ENCODE data around the gene RGS7. TPM values are rescaled to one million over a fixed set of nuclear protein-coding genes. Genes with fewer than 3 reads are reported as not detected.

RGS7 gene
- polyA plus RNA-seq, 1 donor from 2014 or later, result 24.2 TPM

DNA sequence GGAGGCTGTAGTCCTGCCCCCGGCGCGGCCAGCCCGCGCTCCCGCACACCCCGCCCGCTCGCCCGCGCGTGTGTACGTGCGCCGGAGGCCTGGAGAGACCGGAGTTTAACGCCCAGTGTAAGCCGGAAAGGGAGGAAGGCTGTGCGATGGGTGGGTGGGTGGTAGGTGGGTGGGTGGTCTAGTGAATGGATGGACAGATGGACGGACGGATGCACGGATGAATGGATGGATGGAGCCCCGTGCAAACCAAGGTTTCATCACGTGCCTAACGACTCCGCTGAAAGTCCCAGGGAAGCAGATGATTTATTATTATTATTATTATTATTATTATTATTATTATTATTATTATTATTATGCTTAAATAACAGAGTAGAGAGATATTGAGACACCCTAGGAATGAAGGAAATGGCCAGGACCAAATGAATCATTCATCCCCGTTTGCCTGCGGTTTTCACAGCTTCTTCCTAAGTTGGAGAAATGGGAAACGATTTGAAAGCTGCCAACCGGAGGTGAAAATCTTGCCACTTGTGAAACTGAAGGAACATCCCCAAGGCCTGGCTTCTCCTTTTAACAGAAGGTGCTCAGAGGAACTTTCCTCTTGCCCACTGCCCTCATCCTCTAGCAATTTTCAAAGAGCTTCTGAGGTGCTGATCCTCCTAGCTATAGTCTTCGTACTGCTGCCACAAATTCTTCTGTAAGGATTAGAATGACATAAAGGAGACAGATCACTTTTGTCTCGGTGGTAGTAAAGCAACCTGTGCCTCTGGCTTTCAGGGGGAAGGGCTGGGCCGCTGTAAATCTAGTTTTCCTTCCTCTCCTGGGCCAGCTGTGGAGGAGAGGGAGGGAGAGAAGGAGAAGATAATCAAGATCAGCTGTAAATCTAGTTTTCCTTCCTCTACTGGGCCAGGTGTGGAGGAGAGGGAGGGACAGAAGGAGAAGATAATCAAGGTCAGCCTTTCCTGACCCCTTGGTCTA, 648 bp upstream of the RGS7 start:
- Histone ChIP-seq H3K4me3 (ENCODE audit: low read length) (peak overlapping the region; percentile 82), H3K27me3 (ENCODE audit: insufficient read depth, low read depth, low read length) (peaks cover 9% of the 10 kb centered on the region), H3K36me3 (ENCODE audit: insufficient read depth, low read length) (no peaks in the 10 kb centered on the region), H3F3A (ENCODE audit: insufficient read depth, low read length, poor library complexity, severe bottlenecking) (no peaks in the 10 kb centered on the region), H3K27ac (ENCODE audit: low read length) (no peak overlapping the region), H2AFZ (ENCODE audit: low read depth, low read length) (no peak overlapping the region), H3K79me2 (replicated peaks; ENCODE audit: insufficient read depth, low read length) (peaks cover 7% of the 10 kb centered on the region), H3K9ac (ENCODE audit: low read length) (peak overlapping the region; percentile 71), H3K9me3 (ENCODE audit: low read length) (no peaks in the 10 kb centered on the region), H3K9me2 (ENCODE audit: insufficient read depth, low read length) (no peaks in the 10 kb centered on the region), H4K20me1 (ENCODE audit: insufficient read depth) (no peaks in the 10 kb centered on the region), H3K4me2 (ENCODE audit: low read length) (no peak overlapping the region)
- TF ChIP-seq, protein P1, sequence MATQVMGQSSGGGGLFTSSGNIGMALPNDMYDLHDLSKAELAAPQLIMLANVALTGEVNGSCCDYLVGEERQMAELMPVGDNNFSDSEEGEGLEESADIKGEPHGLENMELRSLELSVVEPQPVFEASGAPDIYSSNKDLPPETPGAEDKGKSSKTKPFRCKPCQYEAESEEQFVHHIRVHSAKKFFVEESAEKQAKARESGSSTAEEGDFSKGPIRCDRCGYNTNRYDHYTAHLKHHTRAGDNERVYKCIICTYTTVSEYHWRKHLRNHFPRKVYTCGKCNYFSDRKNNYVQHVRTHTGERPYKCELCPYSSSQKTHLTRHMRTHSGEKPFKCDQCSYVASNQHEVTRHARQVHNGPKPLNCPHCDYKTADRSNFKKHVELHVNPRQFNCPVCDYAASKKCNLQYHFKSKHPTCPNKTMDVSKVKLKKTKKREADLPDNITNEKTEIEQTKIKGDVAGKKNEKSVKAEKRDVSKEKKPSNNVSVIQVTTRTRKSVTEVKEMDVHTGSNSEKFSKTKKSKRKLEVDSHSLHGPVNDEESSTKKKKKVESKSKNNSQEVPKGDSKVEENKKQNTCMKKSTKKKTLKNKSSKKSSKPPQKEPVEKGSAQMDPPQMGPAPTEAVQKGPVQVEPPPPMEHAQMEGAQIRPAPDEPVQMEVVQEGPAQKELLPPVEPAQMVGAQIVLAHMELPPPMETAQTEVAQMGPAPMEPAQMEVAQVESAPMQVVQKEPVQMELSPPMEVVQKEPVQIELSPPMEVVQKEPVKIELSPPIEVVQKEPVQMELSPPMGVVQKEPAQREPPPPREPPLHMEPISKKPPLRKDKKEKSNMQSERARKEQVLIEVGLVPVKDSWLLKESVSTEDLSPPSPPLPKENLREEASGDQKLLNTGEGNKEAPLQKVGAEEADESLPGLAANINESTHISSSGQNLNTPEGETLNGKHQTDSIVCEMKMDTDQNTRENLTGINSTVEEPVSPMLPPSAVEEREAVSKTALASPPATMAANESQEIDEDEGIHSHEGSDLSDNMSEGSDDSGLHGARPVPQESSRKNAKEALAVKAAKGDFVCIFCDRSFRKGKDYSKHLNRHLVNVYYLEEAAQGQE (IDR thresholded peaks at IDR 0.05; ENCODE audit: borderline replicate concordance), result no peak
- TF ChIP-seq RAD21 (conservative IDR thresholded peaks at IDR 0.05), result peak; percentile 6
- TF ChIP-seq, protein P2, sequence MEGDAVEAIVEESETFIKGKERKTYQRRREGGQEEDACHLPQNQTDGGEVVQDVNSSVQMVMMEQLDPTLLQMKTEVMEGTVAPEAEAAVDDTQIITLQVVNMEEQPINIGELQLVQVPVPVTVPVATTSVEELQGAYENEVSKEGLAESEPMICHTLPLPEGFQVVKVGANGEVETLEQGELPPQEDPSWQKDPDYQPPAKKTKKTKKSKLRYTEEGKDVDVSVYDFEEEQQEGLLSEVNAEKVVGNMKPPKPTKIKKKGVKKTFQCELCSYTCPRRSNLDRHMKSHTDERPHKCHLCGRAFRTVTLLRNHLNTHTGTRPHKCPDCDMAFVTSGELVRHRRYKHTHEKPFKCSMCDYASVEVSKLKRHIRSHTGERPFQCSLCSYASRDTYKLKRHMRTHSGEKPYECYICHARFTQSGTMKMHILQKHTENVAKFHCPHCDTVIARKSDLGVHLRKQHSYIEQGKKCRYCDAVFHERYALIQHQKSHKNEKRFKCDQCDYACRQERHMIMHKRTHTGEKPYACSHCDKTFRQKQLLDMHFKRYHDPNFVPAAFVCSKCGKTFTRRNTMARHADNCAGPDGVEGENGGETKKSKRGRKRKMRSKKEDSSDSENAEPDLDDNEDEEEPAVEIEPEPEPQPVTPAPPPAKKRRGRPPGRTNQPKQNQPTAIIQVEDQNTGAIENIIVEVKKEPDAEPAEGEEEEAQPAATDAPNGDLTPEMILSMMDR (IDR thresholded peaks at IDR 0.05; ENCODE audit: poor library complexity, severe bottlenecking), result no peak

DNA sequence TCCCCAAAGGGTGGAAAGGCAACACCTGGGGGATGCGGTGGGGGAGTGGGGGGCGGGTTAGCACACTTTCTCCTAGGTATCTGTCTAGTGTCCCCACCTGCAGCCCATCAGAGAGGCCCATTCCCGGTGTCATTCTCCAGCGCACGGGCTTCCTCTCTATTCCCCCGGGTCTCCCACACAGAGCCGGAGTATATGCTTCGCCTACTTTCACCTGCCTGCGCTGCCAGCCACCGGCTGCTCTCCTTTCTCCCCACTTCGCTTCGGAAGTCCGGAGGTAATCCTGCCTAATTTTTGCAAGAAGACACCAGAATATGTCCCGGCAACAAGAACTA, 852 bp downstream of the RGS7 start:
- peak overlapping the region; percentile 35 for H3K27ac ChIP-seq (ENCODE audit: low read length)

More for the DNA sequence above, 852 bp downstream of the RGS7 start:
- Histone ChIP-seq H3K4me2 (ENCODE audit: low read length) (peak overlapping the region; percentile 43), H3K4me3 (ENCODE audit: low read length) (peak overlapping the region; percentile 82), H4K20me1 (ENCODE audit: insufficient read depth) (no peaks in the 10 kb centered on the region), H3K9me2 (ENCODE audit: insufficient read depth, low read length) (no peaks in the 10 kb centered on the region), H3K27me3 (ENCODE audit: insufficient read depth, low read depth, low read length) (peaks cover 9% of the 10 kb centered on the region), H2AFZ (ENCODE audit: low read depth, low read length) (no peak overlapping the region), H3K79me2 (replicated peaks; ENCODE audit: insufficient read depth, low read length) (peaks cover 7% of the 10 kb centered on the region), H3K9me3 (ENCODE audit: low read length) (no peaks in the 10 kb centered on the region), H3K9ac (ENCODE audit: low read length) (peak overlapping the region; percentile 71), H3F3A (ENCODE audit: insufficient read depth, low read length, poor library complexity, severe bottlenecking) (no peaks in the 10 kb centered on the region), H3K36me3 (ENCODE audit: insufficient read depth, low read length) (no peaks in the 10 kb centered on the region)
- TF ChIP-seq SMC3 (conservative IDR thresholded peaks at IDR 0.05; ENCODE audit: poor library complexity) (no peak), EZH2 (IDR thresholded peaks at IDR 0.05; ENCODE audit: borderline replicate concordance, insufficient read depth, low read length, poor library complexity, severe bottlenecking) (no peak), RAD21 (conservative IDR thresholded peaks at IDR 0.05) (no peak), POLR2AphosphoS5 (IDR thresholded peaks at IDR 0.05) (no peak), EP300 (conservative IDR thresholded peaks at IDR 0.05; ENCODE audit: poor library complexity, severe bottlenecking) (no peak), MXI1 (conservative IDR thresholded peaks at IDR 0.05; ENCODE audit: poor library complexity, severe bottlenecking) (no peak), TAF1 (IDR thresholded peaks at IDR 0.05; ENCODE audit: low read depth) (no peak)
- TF ChIP-seq, protein P2 (IDR thresholded peaks at IDR 0.05; ENCODE audit: poor library complexity, severe bottlenecking), result no peak
- TF ChIP-seq, protein P1 (IDR thresholded peaks at IDR 0.05; ENCODE audit: borderline replicate concordance), result no peak
